Esophagus (tissue), 2 donors: ENCODE data around the gene OTOR. TPM values are rescaled to one million over a fixed set of nuclear protein-coding genes. Genes with fewer than 3 reads are reported as not detected.

ENCODE experiments used
- H3K27ac ChIP-seq, 2 donors: one replicate each; pipeline ENCODE4 v1.5.1; 2013; ENCODE audit warnings: low read depth in 2 of 2, mild to moderate bottlenecking in 2 of 2, inconsistent platforms in 1 of 2, low read length in 1 of 2, moderate library complexity in 1 of 2
- H3K27me3 ChIP-seq, 2 donors: one replicate each; pipeline ENCODE4 v1.6.1; 2013; ENCODE audit warnings: low read length in 2 of 2, control low read depth in 1 of 2, mild to moderate bottlenecking in 1 of 2; ENCODE audit not compliant: insufficient read depth in 2 of 2, control insufficient read depth in 1 of 2
- H3K36me3 ChIP-seq, 2 donors: one replicate each; pipeline ENCODE4 v1.6.1; 2013; ENCODE audit warnings: low read length in 1 of 2; ENCODE audit not compliant: control insufficient read depth in 2 of 2, insufficient read depth in 2 of 2
- H3K4me1 ChIP-seq, 2 donors: one replicate each; pipeline ENCODE4 v1.6.1; 2013; ENCODE audit warnings: low read length in 1 of 2; ENCODE audit not compliant: control insufficient read depth in 2 of 2, insufficient read depth in 2 of 2
- H3K4me3 ChIP-seq, 2 donors: one replicate each; pipeline ENCODE4 v1.5.1; 2013; ENCODE audit warnings: low read length in 2 of 2, mild to moderate bottlenecking in 2 of 2, low read depth in 1 of 2, moderate library complexity in 1 of 2
- H3K9me3 ChIP-seq, 2 donors: one replicate each; pipeline ENCODE4 v1.6.1; 2013; ENCODE audit warnings: mild to moderate bottlenecking in 2 of 2, low read depth in 1 of 2, low read length in 1 of 2, moderate library complexity in 1 of 2; ENCODE audit not compliant: control insufficient read depth in 2 of 2, insufficient read depth in 1 of 2
- WGBS, 2 donors: extraction: QIAGEN DNeasy Blood & Tissue Kit; methylation state at CpG; one replicate each; pipeline ENCODE4 v1.1.7; 2013; 5-methylcytosine and 5-hydroxymethylcytosine counted together
- polyA plus RNA-seq, 2 donors: library from polyadenylated mRNA; stranded (reverse); fragments of 200-250 nt; gene quantifications; one replicate each; pipeline ENCODE4 v1.2.3, GENCODE V29; 2013
- donor health status: healthy with polysubstance abuse.
- donor health status: Bipolar disorder and iron deficiency.

The OTOR gene
- polyA plus RNA-seq = not detected

- H3K36me3 ChIP-seq = no peaks in the 10 kb centered on the region
- H3K9me3 ChIP-seq = no peaks in the 10 kb centered on the region
- H3K4me1 ChIP-seq = no peaks in the 10 kb centered on the region
- H3K4me3 ChIP-seq = no peak within 1 kb of the TSS
- no peak within 1 kb of the TSS for H3K27ac ChIP-seq
- H3K27me3 ChIP-seq = no peaks in the 10 kb centered on the region
- 68 to 79% methylated on average over 5 of the region's 5 CpGs for WGBS, 2 donors
These were observed at the start of gene OTOR for GRCh38 chr20:16748308-16748900. Gene OTOR, plus strand, starts transcription at chr20:16748358. Its CDS starts 44 bp downstream, at chr20:16748402.

GRCh38 chr20:16699293-16699692 is 48.9 kb upstream of the OTOR start:
- no peaks in the 10 kb centered on the region for H3K27me3 ChIP-seq
- no peaks in the 10 kb centered on the region for H3K4me1 ChIP-seq
- 73 to 77% methylated on average over 4 of the region's 4 CpGs for WGBS, 2 donors
- H3K27ac ChIP-seq = no peak overlapping the region
- H3K36me3 ChIP-seq = no peaks in the 10 kb centered on the region
- no peak overlapping the region for H3K4me3 ChIP-seq
- H3K9me3 ChIP-seq = no peaks in the 10 kb centered on the region

GRCh38 chr20:16701296-16701695 is 46.9 kb upstream of the OTOR start:
- no peak overlapping the region for H3K4me3 ChIP-seq

GRCh38 chr20:16703570-16703969 is 44.6 kb upstream of the OTOR start:
- Histone ChIP-seq H3K27ac (no peak overlapping the region), H3K36me3 (no peaks in the 10 kb centered on the region), H3K4me1 (no peaks in the 10 kb centered on the region), H3K27me3 (no peaks in the 10 kb centered on the region), H3K9me3 (no peaks in the 10 kb centered on the region), H3K4me3 (no peak overlapping the region)
- 82 to 86% methylated on average over 4 of the region's 4 CpGs for WGBS, 2 donors

More at GRCh38 chr20:16701296-16701695, 46.9 kb upstream of the OTOR start:
- Histone ChIP-seq H3K9me3 (no peaks in the 10 kb centered on the region), H3K4me1 (no peaks in the 10 kb centered on the region), H3K27ac (no peak overlapping the region), H3K36me3 (no peaks in the 10 kb centered on the region), H3K27me3 (no peaks in the 10 kb centered on the region)
- WGBS, 2 donors = 58 to 76% methylated on average over 3 of the region's 3 CpGs

- Histone ChIP-seq H3K27ac (no peak overlapping the region), H3K4me3 (no peak overlapping the region), H3K27me3 (no peaks in the 10 kb centered on the region), H3K4me1 (no peaks in the 10 kb centered on the region), H3K36me3 (no peaks in the 10 kb centered on the region), H3K9me3 (no peaks in the 10 kb centered on the region)
- 78 to 87% methylated on average over 3 of the region's 3 CpGs for WGBS, 2 donors
These were observed 40.5 kb upstream of the OTOR start for GRCh38 chr20:16707674-16708073.

GRCh38 chr20:16708602-16709001 is 39.6 kb upstream of the OTOR start:
- Histone ChIP-seq H3K27ac (no peak overlapping the region), H3K4me3 (no peak overlapping the region), H3K27me3 (no peaks in the 10 kb centered on the region), H3K4me1 (no peaks in the 10 kb centered on the region), H3K36me3 (no peaks in the 10 kb centered on the region), H3K9me3 (no peaks in the 10 kb centered on the region)

GRCh38 chr20:16709017-16709416 is 39.1 kb upstream of the OTOR start:
- no peaks in the 10 kb centered on the region for H3K9me3 ChIP-seq
- H3K27me3 ChIP-seq = no peaks in the 10 kb centered on the region
- H3K27ac ChIP-seq = no peak overlapping the region
- H3K4me1 ChIP-seq = no peaks in the 10 kb centered on the region
- no peaks in the 10 kb centered on the region for H3K36me3 ChIP-seq
- no peak overlapping the region for H3K4me3 ChIP-seq

- Histone ChIP-seq H3K4me3 (no peak overlapping the region), H3K27ac (no peak overlapping the region)
- 92 to 96% methylated on average over 3 of the region's 3 CpGs for WGBS, 2 donors
These were observed 37.4 kb upstream of the OTOR start for GRCh38 chr20:16710781-16711180.

GRCh38 chr20:16711661-16712258 is 36.4 kb upstream of the OTOR start:
- H3K4me1 ChIP-seq = no peaks in the 10 kb centered on the region
- WGBS, 2 donors = 71 to 80% methylated on average over 4 of the region's 4 CpGs
- H3K9me3 ChIP-seq = no peaks in the 10 kb centered on the region
- no peak overlapping the region for H3K4me3 ChIP-seq
- no peak overlapping the region for H3K27ac ChIP-seq
- H3K27me3 ChIP-seq = no peaks in the 10 kb centered on the region
- no peaks in the 10 kb centered on the region for H3K36me3 ChIP-seq

More at GRCh38 chr20:16710781-16711180, 37.4 kb upstream of the OTOR start:
- no peaks in the 10 kb centered on the region for H3K36me3 ChIP-seq
- no peaks in the 10 kb centered on the region for H3K27me3 ChIP-seq
- H3K9me3 ChIP-seq = no peaks in the 10 kb centered on the region
- no peaks in the 10 kb centered on the region for H3K4me1 ChIP-seq

GRCh38 chr20:16712511-16712947 is 35.6 kb upstream of the OTOR start:
- no peaks in the 10 kb centered on the region for H3K4me1 ChIP-seq
- no peaks in the 10 kb centered on the region for H3K27me3 ChIP-seq
- H3K4me3 ChIP-seq = no peak overlapping the region
- H3K36me3 ChIP-seq = no peaks in the 10 kb centered on the region
- H3K27ac ChIP-seq = no peak overlapping the region
- no peaks in the 10 kb centered on the region for H3K9me3 ChIP-seq
- WGBS, 2 donors = 49% methylated on average over 6 of the region's 6 CpGs
